T-cell (primary cell): Measurements from ENCODE around the gene THAP11. TPM values are rescaled to one million over a fixed set of nuclear protein-coding genes. Genes with fewer than 3 reads are reported as not detected.
A peak's percentile ranks its signal among the peaks of the same experiment; 100 is the strongest.

Experiments used
- ATAC-seq, 4 experiments: fragments of 200-7000 bp in 3 of 4; fragments of 150-1000 bp in 1 of 4; cut with Tn5 transposase; replicated peaks in 1 of 4; 1 replicate in 3 of 4; 2 replicates in 1 of 4; pipeline ENCODE4 v1.10.0; 2021; ENCODE audit warnings: moderate library complexity in 3 of 4, mild to moderate bottlenecking in 2 of 4, moderate number of reproducible peaks in 1 of 4
- CTCF ChIA-PET, 2 donors: fragments of 300-600 bp; sonication (Branson Sonifier 250); formaldehyde crosslinking; loops; one replicate each; lab custom pipeline; 2022; ENCODE audit warnings: antibody characterized with exemption in 2 of 2; lab: Charles Lee
- POLR2A ChIA-PET, 2 donors: fragments of 300-600 bp; sonication (Branson Sonifier 250); formaldehyde crosslinking; loops; one replicate each; lab custom pipeline; 2022; ENCODE audit warnings: antibody characterized with exemption in 2 of 2; lab: Charles Lee
- DNase-seq, 35 experiments: peaks; one replicate each; pipeline versions ENCODE4 v3.0.0 to v3.0.0-alpha.2; 2013 to 2023
- H3K27ac ChIP-seq: one replicate; pipeline ENCODE4 v1.5.1; 2013; ENCODE audit warnings: low read length
- H3K27me3 ChIP-seq, 2 experiments: replicated peaks in 1 of 2; 1 replicate in 1 of 2; 2 replicates in 1 of 2; pipeline versions ENCODE4 v1.6.1 to v1.7.0; 2013; ENCODE audit warnings: low read length in 1 of 2, mixed read lengths in 1 of 2; ENCODE audit not compliant: control insufficient read depth in 2 of 2, insufficient read depth in 2 of 2; ENCODE audit errors: extremely low read depth in 1 of 2
- H3K36me3 ChIP-seq, 2 donors: 1 replicate in 1 of 2; 2 replicates in 1 of 2; pipeline versions ENCODE4 v1.6.1 to v1.7.0; 2013; ENCODE audit warnings: low read length in 1 of 2; ENCODE audit not compliant: control insufficient read depth in 2 of 2, insufficient read depth in 1 of 2; ENCODE audit errors: extremely low read depth in 1 of 2
- H3K4me1 ChIP-seq, 2 experiments: 1 replicate in 1 of 2; 2 replicates in 1 of 2; pipeline versions ENCODE4 v1.6.1 to v1.7.0; 2013; ENCODE audit warnings: low read length in 2 of 2, mixed read lengths in 1 of 2; ENCODE audit not compliant: insufficient read depth in 2 of 2, control insufficient read depth in 1 of 2; ENCODE audit errors: extremely low read depth in 1 of 2
- H3K4me3 ChIP-seq, 2 donors: 1 replicate in 1 of 2; 2 replicates in 1 of 2; pipeline versions ENCODE4 v1.5.1 to v1.7.0; 2013; ENCODE audit warnings: mild to moderate bottlenecking in 2 of 2, low read length in 1 of 2, moderate library complexity in 1 of 2; ENCODE audit not compliant: control insufficient read depth in 1 of 2; ENCODE audit errors: extremely low read depth in 1 of 2
- H3K9me3 ChIP-seq: 2 replicates; pipeline ENCODE4 v1.7.0; 2013
- H3K27ac Mint-ChIP-seq, 2 donors: one replicate each; pipeline ENCODE4 v1.8.0; 2020 to 2021; ENCODE audit warnings: mild to moderate bottlenecking in 2 of 2, mixed read lengths in 2 of 2
- H3K27me3 Mint-ChIP-seq, 2 donors: one replicate each; pipeline ENCODE4 v1.8.0; 2021 to 2022; ENCODE audit warnings: mixed read lengths in 2 of 2
- H3K36me3 Mint-ChIP-seq: one replicate; pipeline ENCODE4 v1.8.0; 2021; ENCODE audit warnings: mixed read lengths
- H3K4me1 Mint-ChIP-seq, 3 donors: one replicate each; pipeline ENCODE4 v1.8.0; 2020 to 2022; ENCODE audit warnings: mixed read lengths in 3 of 3, mild to moderate bottlenecking in 1 of 3
- H3K4me3 Mint-ChIP-seq, 3 donors: one replicate each; pipeline ENCODE4 v1.8.0; 2020 to 2022; ENCODE audit warnings: mild to moderate bottlenecking in 3 of 3, mixed read lengths in 3 of 3, moderate library complexity in 3 of 3
- H3K9me3 Mint-ChIP-seq, 3 donors: one replicate each; pipeline ENCODE4 v1.8.0; 2020 to 2022; ENCODE audit warnings: mixed read lengths in 3 of 3
- WGBS: methylation state at CpG from one replicate; pipeline ENCODE4 v1.1.5; 2013; ENCODE audit warnings: missing lambda C conversion rate; ENCODE audit not compliant: insufficient coverage; 5-methylcytosine and 5-hydroxymethylcytosine counted together
- total RNA-seq, 35 experiments: library from RNA in 6 of 35; stranded (reverse) in 6 of 35; fragments of 120-200 nt in 1 of 35; gene quantifications; one replicate each; pipeline versions ENCODE4 v1.2.1 to v1.2.4 and lab custom pipeline; 2013 to 2026

Gene THAP11
- total RNA-seq (10 to 100 TPM; 37.9 to 59.9 (median 55.5) TPM), total RNA-seq (lab: John Stamatoyannopoulos, UW) (28.7 to 109 (median 59.8) reads per million in 29 experiments)
- 47.2 TPM for total RNA-seq (2013)

DNA sequence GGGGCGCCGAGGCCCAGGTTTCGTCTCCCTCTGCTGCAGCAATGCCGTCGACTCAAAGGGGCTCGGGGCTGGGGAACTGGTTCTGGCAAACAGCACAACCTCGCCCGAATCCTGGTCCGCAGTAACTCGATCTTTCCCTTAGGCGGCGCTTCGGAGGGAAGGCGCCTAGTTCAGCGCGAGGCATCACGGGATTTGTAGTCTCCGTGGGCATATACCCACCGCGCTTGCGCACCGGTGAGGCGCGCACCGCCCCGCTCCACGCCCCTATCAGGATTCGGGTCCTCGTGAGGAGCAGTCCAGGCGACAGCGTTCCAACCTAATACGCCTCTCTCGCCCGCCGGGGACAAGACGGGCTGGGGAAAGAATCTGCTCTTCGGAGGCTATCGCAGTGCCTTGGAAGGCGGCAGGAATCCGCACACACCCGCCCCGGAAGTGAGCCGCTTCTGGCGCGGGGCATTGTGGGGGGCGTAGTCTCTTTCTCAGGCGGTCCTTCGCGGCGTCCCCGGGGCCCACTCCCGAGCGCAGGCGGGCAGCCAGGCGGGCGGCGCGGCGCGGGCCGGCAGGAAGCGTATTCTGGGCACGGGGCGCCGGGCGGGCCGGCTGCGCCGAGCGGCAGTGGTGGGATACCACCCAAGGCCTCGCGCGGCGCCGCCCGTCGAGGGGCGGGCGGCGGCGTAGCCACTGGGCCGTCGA lies at the start of gene THAP11:
Gene THAP11, plus strand, starts transcription at position 505 of the 693 bp plus-strand sequence. CDS start 235 bp downstream, outside the sequence.
- Histone ChIP-seq H3K9me3 (no peaks in the 10 kb centered on the region), H3K27ac (peak within 1 kb of the TSS; percentile 95), H3K4me1 (peaks cover 32 to 46% of the 10 kb centered on the region in 2 experiments), H3K4me3 (peak within 1 kb of the TSS; percentile 78 to 97), H3K36me3 (no peaks in the 10 kb centered on the region), H3K27me3 (no peaks in the 10 kb centered on the region)
- peak; percentile 57 to 62 (median 60) for ATAC-seq
- ChIA-PET POLR2A (no interaction called here), CTCF (interaction anchor here in 1 of 2 donors (0.6 kb wide), 1 partner anchor 198 kb away, joined by 3 read pairs; no protein-coding TSS in a partner anchor)
- Mint-ChIP-seq H3K4me3 (peak within 1 kb of the TSS; percentile 94 to 97 (median 96)), H3K27me3 (no peaks in the 10 kb centered on the region), H3K36me3 (no peaks in the 10 kb centered on the region), H3K4me1 (peaks cover 31 to 38% (median 37%) of the 10 kb centered on the region in 3 donors), H3K27ac (peak within 1 kb of the TSS; percentile 98 to 100), H3K9me3 (no peaks in the 10 kb centered on the region)
- WGBS = under 1% methylated on average over 83 of the region's 83 CpGs
- DNase-seq = peak; percentile 84 to 97 (median 92)

DNA sequence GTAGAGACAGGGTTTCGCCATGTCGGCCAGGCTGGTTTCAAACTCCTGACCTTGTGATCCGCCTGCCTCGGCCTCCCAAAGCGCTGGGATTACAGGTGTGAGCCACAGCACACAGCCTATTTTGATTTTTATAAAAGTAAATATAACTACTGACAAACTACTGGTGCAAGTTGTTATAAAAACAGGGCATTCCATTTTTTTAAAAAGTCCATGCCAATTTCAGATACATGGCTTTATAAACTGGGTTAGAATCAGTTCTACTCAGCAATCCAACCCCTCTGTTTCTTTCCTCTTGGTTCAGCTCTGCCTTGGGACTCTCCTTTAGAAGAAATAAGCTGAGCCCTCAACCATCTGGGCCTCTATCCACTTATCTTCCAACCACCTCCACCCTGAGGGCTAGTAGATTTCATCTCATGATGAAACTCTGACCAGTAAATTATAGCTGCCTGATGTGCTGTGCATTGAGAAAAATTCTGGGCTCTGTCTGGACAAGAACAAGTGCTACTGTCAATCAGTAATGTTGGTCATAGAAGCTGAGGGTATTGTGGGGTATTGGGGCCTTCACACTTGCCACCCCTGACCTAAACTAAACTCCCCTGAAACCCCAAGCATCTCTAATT lies 45.9 kb upstream of the THAP11 start:
- WGBS = no CpG with 5 or more reads among the region's 5 CpGs
- H3K9me3 Mint-ChIP-seq = no peaks in the 10 kb centered on the region
- DNase-seq = no peak
- Histone ChIP-seq H3K36me3 (peaks cover 4 to 19% of the 10 kb centered on the region in 2 donors), H3K27ac (no peak overlapping the region), H3K4me3 (no peak overlapping the region), H3K4me1 (peaks cover 10 to 14% of the 10 kb centered on the region in 2 experiments), H3K27me3 (no peaks in the 10 kb centered on the region), H3K9me3 (no peaks in the 10 kb centered on the region)
- peaks cover 39 to 44% (median 39%) of the 10 kb centered on the region in 3 donors for H3K4me1 Mint-ChIP-seq
- no peak overlapping the region for H3K4me3 Mint-ChIP-seq
- ChIA-PET POLR2A (no interaction called here), CTCF (no interaction called here)
- no peak for ATAC-seq
- no peaks in the 10 kb centered on the region for H3K27me3 Mint-ChIP-seq
- peaks cover 34% of the 10 kb centered on the region for H3K36me3 Mint-ChIP-seq
- no peak overlapping the region for H3K27ac Mint-ChIP-seq

DNA sequence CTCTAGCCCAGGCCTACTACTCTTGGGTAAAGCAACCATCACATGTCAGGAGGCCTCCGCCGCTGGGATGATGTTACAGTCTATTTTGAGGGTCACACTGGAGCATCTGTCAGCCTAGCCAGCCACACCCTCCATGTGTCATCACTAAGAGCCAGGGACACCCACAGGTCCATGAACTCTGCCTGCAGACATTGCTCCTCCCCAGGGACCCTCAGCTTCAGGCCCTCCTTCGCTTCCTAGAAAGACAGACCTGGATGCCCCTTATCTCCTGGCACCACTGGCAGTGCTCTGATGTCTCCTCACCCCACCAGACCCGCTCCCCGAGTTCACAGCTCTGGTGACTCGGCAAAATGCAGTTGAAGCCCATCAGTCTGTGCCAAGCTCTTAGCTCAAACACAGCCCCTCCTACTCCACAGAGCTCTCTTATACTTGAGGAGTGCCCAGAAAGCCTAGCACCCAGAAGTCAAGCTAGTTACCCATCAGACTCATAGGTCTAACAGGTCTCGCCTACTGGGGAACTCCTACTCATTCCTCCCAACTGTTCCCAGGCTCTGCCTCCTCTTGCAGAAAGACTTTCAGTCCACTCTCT lies 41.7 kb upstream of the THAP11 start:
- H3K4me1 Mint-ChIP-seq = peaks cover 72 to 79% (median 74%) of the 10 kb centered on the region in 3 donors
- POLR2A ChIA-PET = no interaction called here
- Histone ChIP-seq H3K27me3 (no peaks in the 10 kb centered on the region), H3K4me3 (no peak overlapping the region), H3K9me3 (no peaks in the 10 kb centered on the region), H3K4me1 (peaks cover 35 to 44% of the 10 kb centered on the region in 2 experiments), H3K27ac (no peak overlapping the region), H3K36me3 (peaks cover 2 to 25% of the 10 kb centered on the region in 2 donors)
- ATAC-seq (no peak), DNase-seq (no peak)
- no peaks in the 10 kb centered on the region for H3K27me3 Mint-ChIP-seq
- WGBS = 83% methylated on average over 5 of the region's 7 CpGs
- no peak overlapping the region for H3K4me3 Mint-ChIP-seq
- peak overlapping the region; percentile 25 to 79 for H3K27ac Mint-ChIP-seq
- CTCF ChIA-PET = interaction anchor here in 1 of 2 donors (0.5 to 0.7 kb wide), 2 partner anchors 16 to 33 kb away, joined by 3 read pairs; no protein-coding TSS in a partner anchor
- H3K9me3 Mint-ChIP-seq = no peaks in the 10 kb centered on the region
- H3K36me3 Mint-ChIP-seq = peaks cover 43% of the 10 kb centered on the region

DNA sequence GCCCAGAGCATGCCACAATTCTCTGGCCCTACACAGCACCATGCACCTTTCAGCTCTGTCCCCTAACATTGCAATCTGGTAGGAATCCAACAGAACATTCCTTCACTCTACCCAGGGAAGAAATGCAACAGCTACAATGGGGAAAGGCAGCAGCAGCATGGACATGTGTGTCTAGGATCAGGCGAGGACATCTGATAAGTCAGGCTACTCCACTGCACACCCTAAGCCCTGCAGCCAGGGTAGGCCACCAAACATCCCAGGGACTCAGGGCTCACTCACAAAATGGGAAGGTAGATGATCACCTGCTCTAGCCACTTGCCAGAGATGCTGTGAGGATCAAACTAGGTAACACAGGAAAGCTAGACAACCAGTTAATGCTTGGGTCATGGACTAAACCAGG lies 40.9 kb upstream of the THAP11 start:
- H3K4me3 Mint-ChIP-seq = peak overlapping the region in 1 of 3 donors; percentile 65
- Histone ChIP-seq H3K4me1 (peaks cover 41 to 52% of the 10 kb centered on the region in 2 experiments), H3K9me3 (no peaks in the 10 kb centered on the region), H3K27me3 (no peaks in the 10 kb centered on the region), H3K36me3 (peaks cover 2 to 24% of the 10 kb centered on the region in 2 donors), H3K27ac (no peak overlapping the region), H3K4me3 (no peak overlapping the region)
- no peaks in the 10 kb centered on the region for H3K9me3 Mint-ChIP-seq
- ChIA-PET CTCF (interaction anchor here in 1 of 2 donors (0.6 to 0.7 kb wide), 3 partner anchors 33 to 283 kb away, joined by 3 to 4 read pairs (median 3); no protein-coding TSS in a partner anchor), POLR2A (no interaction called here)
- no peak for DNase-seq
- no peaks in the 10 kb centered on the region for H3K27me3 Mint-ChIP-seq
- peaks cover 74 to 79% (median 77%) of the 10 kb centered on the region in 3 donors for H3K4me1 Mint-ChIP-seq
- ATAC-seq = no peak
- H3K27ac Mint-ChIP-seq = peak overlapping the region; percentile 79 to 82
- no CpG with 5 or more reads among the region's 1 CpG for WGBS
- H3K36me3 Mint-ChIP-seq = peaks cover 43% of the 10 kb centered on the region

DNA sequence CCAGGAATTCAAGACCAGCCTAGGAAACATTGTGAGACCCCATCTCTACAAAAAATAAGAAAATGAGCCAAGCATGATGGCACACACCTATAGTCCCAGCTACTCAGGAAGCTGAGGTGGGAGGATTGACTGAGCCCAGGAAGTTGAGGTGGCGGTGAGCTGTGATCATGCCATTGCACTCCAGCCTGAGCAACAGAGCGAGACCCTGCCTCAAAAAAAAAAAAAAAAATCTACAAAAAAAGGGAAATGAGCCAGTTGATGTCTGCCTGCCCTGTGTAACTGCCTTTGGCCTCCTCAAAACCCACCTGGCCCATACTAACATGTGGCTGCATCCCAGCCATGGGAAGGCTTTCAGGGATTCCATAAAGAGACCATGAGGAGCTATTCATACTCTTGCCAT lies 40.2 kb upstream of the THAP11 start:
- Mint-ChIP-seq H3K9me3 (no peaks in the 10 kb centered on the region), H3K4me3 (peak overlapping the region; percentile 24 to 65 (median 28)), H3K36me3 (peaks cover 36% of the 10 kb centered on the region), H3K4me1 (peaks cover 68 to 74% (median 73%) of the 10 kb centered on the region in 3 donors), H3K27me3 (no peaks in the 10 kb centered on the region), H3K27ac (peak overlapping the region; percentile 79 to 82)
- H3K9me3 ChIP-seq = no peaks in the 10 kb centered on the region
- DNase-seq (peak in 25 of 35 experiments; percentile 7 to 49 (median 24)), ATAC-seq (no peak)
- POLR2A ChIA-PET = interaction anchor here in 1 of 2 donors (0.7 kb wide), 1 partner anchor 495 kb away, joined by 3 read pairs; no protein-coding TSS in a partner anchor
- H3K27me3 ChIP-seq = no peaks in the 10 kb centered on the region
- CTCF ChIA-PET = interaction anchor here in 1 of 2 donors (0.6 to 0.8 kb wide), 5 partner anchors 9 to 283 kb away, joined by 3 to 7 read pairs (median 4); no protein-coding TSS in a partner anchor
- WGBS = no CpG with 5 or more reads among the region's 2 CpGs
- peak overlapping the region; percentile 12 to 39 for H3K4me3 ChIP-seq
- H3K27ac ChIP-seq = peak overlapping the region; percentile 17
- peaks cover 2 to 20% of the 10 kb centered on the region in 2 donors for H3K36me3 ChIP-seq
- H3K4me1 ChIP-seq = peaks cover 41 to 53% of the 10 kb centered on the region in 2 experiments

DNA sequence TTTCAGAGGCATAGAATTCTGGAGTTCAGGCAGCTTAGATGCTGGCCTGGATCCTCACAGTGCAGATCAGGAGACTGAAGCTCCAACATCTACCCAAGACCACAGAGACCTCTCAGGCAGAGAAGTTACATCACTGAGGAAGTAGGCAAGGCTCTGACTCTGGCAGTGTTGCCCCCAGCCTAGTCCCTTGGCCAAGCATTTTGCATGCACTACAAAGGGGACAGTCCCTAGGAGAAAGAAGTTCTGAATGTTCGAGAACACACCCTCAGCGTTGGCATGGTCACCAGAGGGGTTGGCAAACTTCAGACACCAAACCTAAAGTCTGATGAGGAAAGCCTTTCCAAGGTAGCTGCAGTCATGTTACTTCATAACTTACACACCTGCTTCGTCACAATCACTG lies 38.2 kb upstream of the THAP11 start:
- DNase-seq (peak in 1 of 35 experiments; percentile 6), ATAC-seq (no peak)
- peaks cover 43 to 61% of the 10 kb centered on the region in 2 experiments for H3K4me1 ChIP-seq
- Mint-ChIP-seq H3K27me3 (no peaks in the 10 kb centered on the region), H3K4me3 (peak overlapping the region in 2 of 3 donors; percentile 13 to 76), H3K4me1 (peaks cover 59 to 68% (median 66%) of the 10 kb centered on the region in 3 donors), H3K9me3 (no peaks in the 10 kb centered on the region), H3K36me3 (peaks cover 24% of the 10 kb centered on the region), H3K27ac (peak overlapping the region; percentile 44 to 55)
- no peaks in the 10 kb centered on the region for H3K27me3 ChIP-seq
- WGBS = 38% methylated on average over 2 of the region's 3 CpGs
- H3K9me3 ChIP-seq = no peaks in the 10 kb centered on the region
- no peak overlapping the region for H3K4me3 ChIP-seq
- POLR2A ChIA-PET = interaction anchor here in 1 of 2 donors (0.6 kb wide), 1 partner anchor 701 kb away, joined by 3 read pairs; no protein-coding TSS in a partner anchor
- CTCF ChIA-PET = no interaction called here
- H3K27ac ChIP-seq = no peak overlapping the region
- H3K36me3 ChIP-seq = peaks cover 1 to 16% of the 10 kb centered on the region in 2 donors
